NCI-H1930 (cell line): ENCODE measurements around the gene DSTYK.
A peak's percentile ranks its signal among the peaks of the same experiment; 100 is the strongest.
"Not testable (repeated sequence)": the region's sequence is repeated elsewhere in the genome, so short reads cannot be mapped to it uniquely, and the experiment has no call there.

Experiments used
- DNase-seq, 2 experiments: peaks; one replicate each; lab custom pipeline; 2025; lab: John Stamatoyannopoulos, UW

Gene DSTYK

DNA sequence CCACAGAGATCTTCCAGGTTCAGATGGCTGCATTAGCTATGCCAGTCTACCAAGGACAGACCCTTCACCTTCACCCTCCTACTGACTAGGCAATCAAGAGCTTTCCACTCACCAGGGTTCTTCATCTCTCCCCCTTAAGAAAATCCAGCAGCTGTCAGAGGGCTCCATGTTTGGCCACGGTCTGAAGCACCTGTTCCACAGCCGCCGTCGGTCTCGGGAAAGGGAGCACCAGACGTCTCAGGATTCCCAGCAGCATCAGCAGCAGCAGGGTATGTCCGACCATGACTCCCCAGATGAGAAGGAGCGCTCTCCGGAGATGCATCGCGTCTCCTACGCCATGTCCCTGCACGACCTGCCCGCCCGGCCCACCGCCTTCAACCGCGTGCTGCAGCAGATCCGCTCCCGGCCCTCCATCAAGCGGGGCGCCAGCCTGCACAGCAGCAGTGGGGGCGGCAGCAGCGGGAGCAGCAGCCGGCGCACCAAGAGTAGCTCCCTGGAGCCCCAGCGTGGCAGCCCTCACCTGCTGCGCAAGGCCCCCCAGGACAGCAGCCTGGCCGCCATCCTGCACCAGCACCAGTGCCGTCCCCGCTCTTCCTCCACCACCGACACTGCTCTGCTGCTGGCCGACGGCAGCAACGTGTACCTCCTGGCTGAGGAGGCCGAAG, 30.0 kb upstream of the DSTYK start:
- no peak for DNase-seq

DNA sequence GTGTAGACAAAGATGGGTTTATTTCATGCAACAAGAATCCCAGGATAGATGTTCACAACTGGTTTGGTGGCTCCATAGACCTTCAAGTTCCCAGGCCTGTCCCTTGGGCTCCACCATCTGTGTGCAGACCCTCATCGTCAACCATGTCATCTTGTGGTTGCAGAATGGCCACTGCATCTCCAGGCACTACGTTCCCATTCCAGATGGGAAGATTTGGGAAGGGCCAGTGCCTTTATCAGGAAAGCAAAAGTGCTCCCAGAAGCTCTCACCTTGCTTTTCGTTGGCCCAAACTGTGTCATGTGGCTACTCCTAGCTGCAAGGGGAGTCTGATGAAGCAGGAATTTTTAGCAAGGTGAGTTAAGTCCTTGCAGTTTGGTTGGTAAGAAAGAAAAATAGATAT, 29.1 kb upstream of the DSTYK start:
- no peak for DNase-seq

- DNase-seq: no peak
Observed at GRCh38 chr1:205240118-205240517, 28.6 kb upstream of the DSTYK start.

DNA sequence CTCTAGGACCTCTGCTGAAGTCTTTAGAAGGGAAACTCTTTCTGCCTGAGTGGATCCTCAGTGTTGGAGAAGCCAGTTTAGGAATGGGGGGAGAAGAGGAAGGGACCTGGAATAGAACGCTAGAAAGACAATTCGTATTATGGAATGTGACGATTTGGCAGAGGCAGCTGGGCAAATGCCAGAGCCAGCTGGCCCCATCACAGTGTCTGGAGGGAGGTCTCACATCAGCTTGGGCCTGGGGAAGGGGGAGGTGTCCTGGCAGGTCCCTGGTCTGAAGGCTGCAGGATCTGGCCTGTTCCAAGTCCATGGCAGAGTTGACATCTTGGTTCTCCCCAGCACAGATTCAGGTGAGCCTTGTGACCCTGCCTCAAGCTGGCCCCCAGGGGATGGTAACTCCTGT, 27.6 kb upstream of the DSTYK start:
- DNase-seq: no peak

- no peak for DNase-seq
Observed at GRCh38 chr1:205237526-205238484, 26.3 kb upstream of the DSTYK start.

- DNase-seq: no peak
Observed at GRCh38 chr1:205236951-205237475, 25.5 kb upstream of the DSTYK start.

DNA sequence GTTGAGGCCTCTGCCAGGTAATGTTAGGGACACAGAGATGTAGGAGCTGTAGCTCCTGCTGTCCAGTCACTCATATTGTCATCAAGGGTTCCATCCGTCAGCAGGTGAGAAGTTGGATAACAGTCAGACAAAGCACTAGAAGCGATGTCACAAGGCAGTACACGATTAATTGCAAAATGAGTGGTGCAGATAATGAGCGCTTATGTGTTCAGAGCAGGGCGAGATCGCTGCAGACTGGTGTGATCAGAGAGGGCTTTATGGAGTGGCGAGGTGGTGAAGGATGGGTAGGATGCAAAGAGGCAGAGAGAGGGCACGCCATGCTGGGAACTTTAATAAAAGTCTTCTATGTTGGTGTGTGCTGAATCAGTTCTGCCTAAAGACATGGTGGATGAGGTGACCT, 25.0 kb upstream of the DSTYK start:
- no peak for DNase-seq

- DNase-seq: no peak
Observed at GRCh38 chr1:205235951-205236350, 24.4 kb upstream of the DSTYK start.

GRCh38 chr1:205233986-205234385, 22.5 kb upstream of the DSTYK start:
- DNase-seq: not testable (repeated sequence)

DNA sequence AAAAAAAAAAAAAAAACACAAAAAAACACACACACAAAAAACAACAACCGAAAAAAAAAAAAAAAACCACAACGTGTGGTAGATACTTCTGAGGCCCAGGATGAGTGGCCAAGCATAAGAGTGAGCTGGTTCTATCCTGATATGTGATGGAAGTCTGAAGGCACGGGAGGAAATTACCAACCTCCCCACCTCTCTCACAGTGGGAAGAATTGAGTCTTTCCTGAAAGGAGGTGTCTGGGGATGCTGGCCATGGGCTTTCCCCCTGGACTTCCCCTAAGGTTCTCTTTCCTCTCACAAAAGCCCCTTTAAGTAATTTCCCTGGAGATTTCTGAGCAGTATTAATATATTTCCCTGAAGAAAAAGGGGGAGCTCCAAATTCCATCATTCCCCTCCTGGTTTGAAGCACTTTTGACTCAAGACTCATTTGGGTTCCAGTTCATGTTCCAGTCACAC, 21.5 kb upstream of the DSTYK start:
- DNase-seq: no peak

DNA sequence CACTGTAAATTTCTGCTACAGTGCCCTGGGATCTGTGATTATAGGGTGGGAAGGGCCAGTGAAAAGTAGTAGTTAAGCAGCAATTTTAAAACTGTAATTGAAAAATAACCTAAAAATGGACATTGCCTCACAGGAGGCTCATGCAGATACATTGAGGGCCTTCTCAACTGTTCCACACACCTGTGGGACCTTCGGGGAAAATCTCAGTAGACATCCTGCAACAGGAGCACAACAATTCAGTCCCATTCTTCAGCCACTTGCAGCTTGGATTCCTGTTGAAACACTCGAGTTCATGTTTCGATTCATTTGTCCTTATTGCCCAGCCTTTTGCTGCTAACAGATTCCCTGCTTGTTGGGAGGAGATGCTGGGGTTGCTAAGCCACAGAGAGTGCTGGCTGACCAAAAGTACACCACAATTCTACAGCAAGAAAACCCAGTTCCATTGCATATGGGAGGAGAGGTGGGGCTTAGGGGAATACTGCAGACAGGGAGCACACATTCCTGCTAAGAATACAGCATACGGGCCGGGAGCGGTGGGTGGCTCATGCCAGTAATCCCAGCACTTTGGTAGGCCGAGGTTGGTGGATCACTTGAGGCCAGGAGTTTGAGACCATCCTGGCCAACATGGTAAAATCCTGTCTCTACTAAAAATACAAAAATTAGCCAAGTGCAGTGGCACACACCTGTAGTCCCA, 20.8 kb upstream of the DSTYK start:
- DNase-seq: no peak

- DNase-seq: no peak
Observed at GRCh38 chr1:205230982-205231381, 19.5 kb upstream of the DSTYK start.

DNA sequence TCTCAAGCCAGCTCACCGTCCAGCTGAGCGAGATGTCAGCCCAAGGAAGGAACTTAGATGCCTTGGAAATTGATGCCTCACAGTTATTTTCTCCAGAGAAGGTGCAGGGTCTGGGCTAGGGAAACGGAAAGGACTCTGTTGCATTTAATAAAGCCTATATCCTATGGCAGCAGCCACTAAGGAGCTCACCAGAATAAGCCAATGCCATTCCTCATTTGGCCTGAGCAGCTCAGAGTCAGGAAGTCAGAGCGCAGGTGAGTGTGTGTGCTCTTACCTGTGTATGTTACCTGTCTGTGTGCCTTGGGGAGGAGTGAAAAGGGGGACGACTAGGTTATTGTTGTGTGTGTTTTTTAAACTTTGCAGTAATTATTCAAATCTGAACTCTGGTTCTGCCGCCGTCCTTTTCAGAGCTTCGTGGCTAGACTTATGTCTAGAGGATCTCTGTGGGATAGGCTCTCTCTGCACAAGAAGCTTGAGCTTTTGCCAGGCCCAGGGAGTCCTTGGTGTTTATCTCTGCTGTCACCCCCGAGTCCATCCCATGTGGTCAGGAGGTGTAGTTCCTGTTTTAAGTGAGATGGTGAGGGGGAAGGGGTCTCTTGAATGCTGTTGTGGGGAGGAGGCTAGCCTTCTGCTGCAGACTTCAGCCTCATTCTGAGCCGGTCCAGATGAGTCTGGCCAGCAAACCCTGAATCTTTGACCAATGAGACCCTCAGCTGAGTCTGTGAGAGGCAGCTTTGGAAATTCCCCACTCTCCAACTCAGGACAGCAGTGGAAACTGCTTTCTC, 18.6 kb upstream of the DSTYK start:
- DNase-seq: no peak

DNA sequence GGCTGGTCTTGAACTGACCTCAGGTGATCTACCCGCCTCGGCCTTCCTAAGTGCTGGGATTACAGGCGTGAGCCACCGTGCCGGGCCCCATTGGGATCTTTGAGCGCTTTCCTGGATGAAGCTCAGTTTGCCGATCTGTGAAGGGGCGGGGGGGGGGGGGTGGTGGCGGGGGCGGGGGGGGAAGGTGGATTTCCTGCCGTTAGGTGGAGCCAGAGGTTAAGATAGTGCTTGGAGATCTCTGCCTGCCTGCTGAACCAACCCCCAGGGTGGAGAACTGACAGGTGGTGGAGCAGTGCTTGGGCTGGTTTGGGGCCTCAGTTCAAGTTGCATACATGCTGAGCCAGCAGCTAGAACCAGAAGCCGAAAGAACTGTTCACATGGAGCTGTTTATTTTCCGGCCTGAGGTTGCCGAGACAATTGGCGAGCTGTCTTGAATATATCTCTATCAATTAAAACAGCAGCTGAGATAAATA, 17.9 kb upstream of the DSTYK start:
- DNase-seq: peak; percentile 15 to 39

GRCh38 chr1:205228093-205228521, 16.6 kb upstream of the DSTYK start:
- no peak for DNase-seq

- peak; percentile 75 to 90 for DNase-seq
Observed at GRCh38 chr1:205227584-205228013, 16.1 kb upstream of the DSTYK start, which contains the start of gene TMCC2. Gene TMCC2 (plus strand): TSS chr1:205227946. CDS start chr1:205228565, 619 bp downstream.

- no peak for DNase-seq
Observed at GRCh38 chr1:205226868-205227583, 15.5 kb upstream of the DSTYK start.

DNA sequence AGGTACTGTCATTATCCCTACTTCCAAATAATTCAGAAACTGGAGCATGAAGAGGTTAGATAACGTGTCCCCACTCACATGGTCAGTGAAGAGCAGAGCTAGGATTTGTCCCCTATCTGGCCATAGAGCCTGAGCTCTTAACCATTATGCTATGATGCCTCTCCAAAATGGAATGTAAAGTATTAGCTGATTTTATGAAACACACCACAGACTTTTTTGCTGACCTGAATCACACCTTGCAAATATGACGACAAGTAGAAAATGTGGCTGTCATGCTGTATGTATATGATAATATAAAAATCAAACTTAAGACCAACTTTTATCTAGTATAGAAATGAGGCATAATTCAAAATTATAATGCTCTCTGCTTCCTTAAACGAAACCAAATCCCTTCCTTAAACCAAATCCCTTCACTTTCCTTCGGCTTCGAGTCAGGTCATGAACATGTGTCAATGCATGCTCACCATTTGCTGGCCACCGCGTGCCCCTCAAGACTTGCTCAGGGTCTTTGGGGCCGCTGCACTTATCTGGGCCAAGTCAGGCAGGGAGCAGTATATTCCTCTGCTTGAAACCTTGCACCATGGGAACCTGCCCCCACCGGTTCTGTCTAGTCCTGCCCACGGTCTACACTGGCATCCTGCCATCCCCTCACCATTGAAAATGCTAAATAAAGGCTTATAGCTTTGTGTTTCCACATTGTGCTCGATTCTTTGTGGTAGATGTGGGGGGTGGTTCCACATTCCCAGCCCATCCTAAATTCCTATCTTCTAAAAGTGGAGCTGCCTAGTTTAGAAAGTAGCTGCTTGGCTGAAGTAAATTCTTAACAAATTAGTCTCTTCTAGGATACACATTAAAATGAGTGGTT, 14.6 kb upstream of the DSTYK start:
- DNase-seq: no peak

DNA sequence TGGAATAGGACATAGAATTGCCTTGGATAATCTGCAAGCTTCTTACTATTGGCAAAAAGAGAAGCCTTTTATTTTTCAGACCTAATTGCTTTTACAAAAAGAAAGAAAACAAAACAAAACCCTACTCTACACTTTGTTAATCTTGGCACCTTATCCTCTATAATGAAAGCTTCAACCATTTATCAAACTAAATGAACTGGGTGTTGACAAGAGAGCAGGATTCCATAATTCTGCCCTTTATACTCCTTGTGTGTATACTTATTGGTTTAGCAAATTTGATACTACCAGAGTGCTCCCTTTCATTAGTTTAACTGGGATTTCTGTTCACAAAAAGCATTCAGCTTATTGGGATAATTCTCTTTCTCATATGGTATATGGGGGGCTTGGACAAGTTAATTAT, 13.2 kb upstream of the DSTYK start:
- no peak for DNase-seq

GRCh38 chr1:205220421-205220820, 8.9 kb upstream of the DSTYK start:
- DNase-seq: no peak
